ENCODE results near the gene KLHL1.

KLHL1 gene

GRCh38 chr13:69676286-69676685 lies 432.0 kb downstream of the KLHL1 start:
- DNase-seq, result no peak

- no peak for DNase-seq
These were observed 448.1 kb downstream of the KLHL1 start for GRCh38 chr13:69660155-69660554.

GRCh38 chr13:69657676-69658075 lies 450.6 kb downstream of the KLHL1 start:
- DNase-seq, result no peak

GRCh38 chr13:69654392-69654791 lies 453.9 kb downstream of the KLHL1 start:
- DNase-seq, result no peak

Data from activated CD4-positive, alpha-beta T cell treated with anti-CD3 and anti-CD28 coated beads for 1 hour (primary cell).